HepG2 (cell line): Measurements from ENCODE around the gene FLG2.
"Not testable (repeated sequence)": the region's sequence is repeated elsewhere in the genome, so short reads cannot be mapped to it uniquely, and the experiment has no call there.

Experiments
- EZH2 ChIP-seq: conservative IDR thresholded peaks from 2 replicates; pipeline ENCODE4 v1.6.1; 2012; ENCODE audit warnings: mild to moderate bottlenecking, low read depth, low read length, moderate library complexity
- NFKBIZ ChIP-seq: IDR thresholded peaks from 2 replicates; pipeline ENCODE4 v1.6.1; 2018; ENCODE audit warnings: missing genetic modification reagents, missing compliant biosample characterization
- POLR2A ChIP-seq, 2 experiments: IDR thresholded peaks; 2 replicates each; pipeline ENCODE4 v1.6.1; 2011; ENCODE audit warnings: low read depth in 2 of 2, low read length in 2 of 2, mild to moderate bottlenecking in 1 of 2, moderate library complexity in 1 of 2; ENCODE audit not compliant: insufficient read depth in 1 of 2
- SMC3 ChIP-seq: IDR thresholded peaks from 2 replicates; pipeline ENCODE4 v1.6.1; 2011; ENCODE audit warnings: low read length, improper control_type of control experiment
- ZZZ3 ChIP-seq: sonication (generic); formaldehyde crosslinking; IDR thresholded peaks from 2 replicates; pipeline ENCODE4 v1.4.0; 2020; ENCODE audit warnings: missing genetic modification reagents, mild to moderate bottlenecking, borderline replicate concordance

GRCh38 chr1:152309320-152309901 is 50.4 kb downstream of the FLG2 start:
- not testable (repeated sequence) for TF ChIP-seq SMC3; ZZZ3 (CRISPR knock-in tag); POLR2A (IDR thresholded peaks at IDR 0.05; ENCODE audit: insufficient read depth in 1 of 2, low read depth in 2 of 2, low read length in 2 of 2); NFKBIZ; EZH2
